Amygdala (tissue), 56 donors: ENCODE results near the gene IDI1.
"Not testable (repeated sequence)": the region's sequence is repeated elsewhere in the genome, so short reads cannot be mapped to it uniquely, and the experiment has no call there.

ENCODE experiments used
- DNase-seq, 56 donors: peaks; one replicate each; lab custom pipeline; 2025; lab: John Stamatoyannopoulos, UW

Gene IDI1

DNA sequence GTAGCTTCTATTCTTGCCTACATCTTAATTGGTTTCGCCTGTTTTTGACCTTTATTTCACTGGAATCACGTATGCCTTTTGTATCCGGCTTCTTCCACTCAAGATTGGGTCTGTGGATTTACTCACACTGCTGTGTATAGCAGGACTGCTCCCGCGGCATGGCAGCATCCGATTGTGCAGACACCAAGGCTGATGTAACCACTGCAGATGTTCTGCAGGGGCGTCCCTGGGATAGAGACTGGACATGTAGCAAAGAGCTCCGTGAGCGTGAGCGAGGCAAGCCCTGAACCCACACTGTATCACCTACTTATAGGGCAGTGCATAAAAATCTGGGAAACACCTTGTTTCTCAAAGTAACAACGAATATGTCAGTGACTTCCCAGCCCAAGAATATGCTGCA lies 11.8 kb downstream of the IDI1 start:
- DNase-seq = peak in 20 of 56 donors; percentile 22 to 73 (median 38)

DNA sequence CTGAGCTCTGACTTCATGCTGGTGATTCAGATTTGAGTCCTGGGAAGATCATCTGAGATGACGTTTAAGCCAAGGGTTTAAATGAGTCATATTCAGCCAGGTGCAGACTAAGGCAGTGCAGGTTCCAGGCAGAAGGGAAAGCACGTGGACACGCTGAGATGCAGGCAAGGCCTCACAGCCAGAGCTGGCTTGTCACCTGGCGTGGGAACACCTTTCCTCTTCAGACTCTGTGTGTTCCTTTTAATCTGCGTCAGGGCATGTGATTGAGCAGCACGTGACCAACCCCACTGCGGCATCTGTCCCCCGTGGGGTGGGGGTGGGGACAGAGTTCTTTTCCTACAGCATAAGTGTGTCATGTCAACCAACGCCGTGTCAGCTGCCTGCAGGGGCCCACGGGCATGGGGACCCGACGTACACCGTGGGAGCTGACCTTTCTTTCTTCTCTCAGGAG lies 12.6 kb downstream of the IDI1 start:
- no peak for DNase-seq

DNA sequence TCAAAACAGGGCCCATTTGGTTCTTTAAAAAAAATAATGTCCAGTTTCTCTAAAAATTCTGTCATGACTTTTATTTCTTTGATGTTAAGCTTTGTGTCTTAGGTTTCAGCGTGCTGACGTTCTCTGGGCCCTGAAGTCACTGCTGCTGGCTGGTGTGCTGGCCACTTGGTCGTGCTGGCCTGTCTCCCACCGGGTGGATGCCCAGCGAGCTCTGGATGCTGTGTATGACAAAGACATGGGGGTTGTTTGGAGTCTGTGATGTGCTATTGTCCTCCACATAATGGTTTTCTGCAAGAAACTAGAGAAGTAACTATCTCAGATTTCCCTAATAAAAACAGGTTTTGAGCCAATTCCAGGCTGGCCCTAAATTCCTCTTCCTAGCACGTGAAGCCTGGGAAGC lies 13.7 kb downstream of the IDI1 start:
- peak in 34 of 56 donors; percentile 13 to 81 (median 44) for DNase-seq

DNA sequence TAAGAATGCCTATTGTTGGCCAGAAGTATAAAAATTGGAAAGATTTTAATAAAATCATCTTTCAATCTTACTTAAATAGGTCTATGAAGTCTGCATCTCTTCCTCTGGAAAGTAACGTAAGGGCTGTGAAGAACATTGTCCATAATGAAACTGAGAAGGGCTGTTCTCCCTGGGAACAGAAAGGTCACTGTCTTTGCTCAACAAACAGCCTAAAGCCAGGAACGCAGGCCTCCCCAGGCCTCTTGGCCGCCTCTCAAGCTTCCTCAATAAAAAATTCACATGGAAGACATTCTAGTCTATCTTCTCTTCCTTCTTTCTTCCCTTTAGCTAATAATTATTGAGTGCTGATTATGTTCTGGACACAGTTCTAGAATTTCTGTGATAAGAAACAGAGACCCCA lies 14.2 kb downstream of the IDI1 start:
- DNase-seq = peak in 13 of 56 donors; percentile 18 to 52 (median 37)

DNA sequence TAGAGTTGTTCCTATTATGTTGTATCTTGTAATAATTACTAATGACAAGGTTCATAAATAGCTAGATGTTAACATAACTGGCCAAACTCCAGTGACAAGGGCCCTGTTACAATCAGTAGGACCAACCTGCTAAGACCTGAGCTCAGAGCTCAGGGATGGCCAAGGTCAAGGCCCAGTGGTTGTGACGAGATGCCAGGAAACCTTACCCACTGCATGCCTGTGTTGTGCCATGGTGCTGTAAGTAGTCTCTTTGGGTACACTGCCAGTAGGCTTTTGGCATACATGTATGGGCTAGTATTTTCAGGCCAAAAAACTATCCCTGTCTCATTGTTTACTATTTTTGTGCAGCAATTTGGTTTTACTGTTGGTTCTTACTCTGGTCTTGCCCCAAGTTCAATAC lies 15.3 kb downstream of the IDI1 start:
- no peak for DNase-seq

DNA sequence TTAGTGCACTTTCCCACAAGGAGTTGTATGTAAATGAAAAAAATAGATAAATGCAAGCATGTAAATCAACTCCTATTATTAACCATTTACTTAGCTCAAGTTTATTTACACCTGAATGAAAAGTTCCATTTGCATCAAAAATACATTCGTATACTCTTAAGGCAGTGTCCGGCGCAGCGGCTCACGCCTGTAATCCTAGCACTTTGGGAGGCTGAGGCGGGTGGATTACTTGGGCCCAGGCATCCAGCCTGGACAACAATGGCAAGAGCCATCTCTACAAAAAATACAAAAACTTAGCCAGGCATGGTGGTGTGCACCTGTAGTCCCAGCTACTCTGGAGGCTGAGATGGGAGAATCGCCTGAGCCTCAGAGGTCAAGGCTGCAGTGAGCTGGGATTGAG lies 19.1 kb downstream of the IDI1 start:
- DNase-seq = no peak

DNA sequence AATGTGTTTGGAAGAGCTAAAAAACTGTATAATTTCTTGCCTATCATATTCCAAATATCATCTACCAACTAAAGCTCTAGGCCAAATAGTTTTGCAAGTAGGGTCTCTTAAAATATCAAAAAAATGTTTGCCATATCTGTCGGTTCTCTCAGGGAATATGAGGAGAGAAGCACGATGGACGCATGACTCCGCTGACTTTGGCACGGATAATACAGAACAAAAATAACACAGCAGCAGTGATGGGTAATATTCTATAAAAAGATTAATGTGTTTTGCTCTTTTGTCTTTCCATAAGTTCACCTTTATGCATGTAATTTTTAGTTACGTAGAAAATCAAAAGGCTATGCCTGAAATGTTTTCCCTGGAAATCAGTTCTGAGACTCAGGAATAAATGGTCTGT lies 22.3 kb downstream of the IDI1 start:
- DNase-seq = no peak

DNA sequence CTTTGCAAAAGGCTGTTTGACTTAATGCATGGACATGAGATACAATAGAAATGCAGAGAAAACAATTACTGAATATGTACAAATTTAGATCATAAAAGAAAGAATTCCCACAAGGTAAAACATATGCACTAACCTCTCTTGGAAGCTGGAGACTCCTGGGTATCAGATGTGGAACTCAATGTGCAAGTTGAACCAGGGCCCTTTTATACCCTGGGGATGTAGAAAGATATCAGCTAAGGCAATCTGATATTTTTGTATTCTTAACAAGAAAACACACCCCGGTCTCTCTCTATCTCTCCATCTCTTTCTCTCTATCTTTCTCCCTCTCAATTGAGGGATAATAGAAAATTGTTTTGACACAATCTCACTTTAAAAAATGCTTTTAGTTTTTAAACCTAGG lies 23.2 kb downstream of the IDI1 start, which contains the start of gene IDI2:
Gene IDI2, minus strand, starts transcription at position 177 of the 400 bp plus-strand sequence. CDS start 1,136 bp downstream, outside the sequence.
- DNase-seq = no peak

DNA sequence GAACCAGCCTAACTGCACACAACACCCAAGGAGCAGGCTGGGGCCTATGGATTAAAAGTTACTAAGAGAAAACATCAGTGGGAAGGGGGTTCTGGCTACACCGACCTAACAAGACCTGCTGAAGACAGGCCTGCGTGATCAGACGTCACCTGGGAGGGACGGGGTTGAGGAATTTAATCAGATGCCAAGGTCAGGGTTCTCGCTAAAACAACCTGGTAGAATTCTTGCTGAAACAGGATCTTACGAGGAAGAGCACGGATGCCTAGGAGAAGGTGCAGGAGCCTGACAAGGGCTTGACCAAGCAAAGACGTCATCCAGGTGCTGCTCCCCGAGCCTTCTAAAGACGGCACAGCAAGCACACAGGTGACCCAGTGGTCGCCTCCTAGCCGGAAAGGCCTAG lies 24.8 kb downstream of the IDI1 start:
- no peak for DNase-seq

DNA sequence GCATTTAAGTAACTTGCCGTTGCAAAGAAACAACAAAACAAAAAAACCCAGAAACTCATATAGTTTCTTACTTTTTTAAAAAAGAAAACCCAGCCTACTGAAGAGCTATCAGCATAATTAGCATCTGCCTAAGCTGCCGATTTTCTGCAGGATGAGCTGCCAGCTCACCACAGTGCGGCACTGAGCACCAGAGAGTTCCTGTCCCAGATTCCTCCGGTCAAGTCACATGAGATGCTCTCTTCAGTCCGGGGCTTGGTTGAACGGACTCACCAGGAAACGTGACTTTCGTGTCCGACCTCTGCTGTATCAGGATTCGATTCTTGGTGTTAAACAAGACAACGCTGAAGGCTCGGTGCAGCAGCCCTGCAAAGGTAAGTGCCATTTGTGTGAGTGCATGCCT lies 26.5 kb downstream of the IDI1 start:
- peak in 24 of 56 donors; percentile 3 to 69 (median 35) for DNase-seq

DNA sequence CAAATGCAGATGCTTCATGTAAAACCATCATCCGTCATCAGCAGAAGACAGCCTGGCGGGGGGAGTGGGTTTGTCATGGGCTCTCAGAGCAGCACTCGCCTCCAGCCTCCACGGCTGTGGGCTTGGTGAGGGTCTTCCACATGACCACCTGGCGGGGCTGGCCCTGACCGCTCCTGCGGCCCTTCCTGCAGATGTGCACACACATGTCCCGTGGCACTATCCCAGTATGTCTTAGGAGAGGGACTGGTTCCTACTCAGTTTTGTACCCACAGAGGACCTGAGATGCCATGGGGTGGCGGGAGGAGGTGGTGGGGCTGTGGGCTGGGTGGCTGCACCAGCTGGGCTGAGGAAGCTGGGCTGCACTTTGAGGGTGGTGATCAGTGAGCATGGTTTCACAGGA lies 28.0 kb downstream of the IDI1 start:
- DNase-seq = no peak

DNA sequence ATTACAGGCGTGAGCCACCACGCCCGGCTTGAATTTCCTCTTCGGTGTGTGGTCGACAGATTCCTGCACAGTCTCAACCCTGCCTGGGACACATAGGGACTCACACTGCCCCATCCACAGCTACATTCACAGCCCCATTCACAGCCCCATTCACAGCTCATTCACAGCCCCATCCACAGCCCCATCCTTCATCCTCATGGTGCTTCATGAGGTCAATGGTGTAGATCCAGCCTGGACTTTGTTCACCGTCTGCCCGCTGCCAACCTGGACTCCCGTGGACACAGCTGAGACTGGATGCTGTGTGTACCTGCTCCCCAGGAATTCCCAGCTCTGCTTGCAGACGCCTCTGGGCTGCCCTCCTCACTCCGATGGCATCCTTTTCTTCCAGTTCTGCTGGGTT lies 28.5 kb downstream of the IDI1 start:
- no peak for DNase-seq

DNA sequence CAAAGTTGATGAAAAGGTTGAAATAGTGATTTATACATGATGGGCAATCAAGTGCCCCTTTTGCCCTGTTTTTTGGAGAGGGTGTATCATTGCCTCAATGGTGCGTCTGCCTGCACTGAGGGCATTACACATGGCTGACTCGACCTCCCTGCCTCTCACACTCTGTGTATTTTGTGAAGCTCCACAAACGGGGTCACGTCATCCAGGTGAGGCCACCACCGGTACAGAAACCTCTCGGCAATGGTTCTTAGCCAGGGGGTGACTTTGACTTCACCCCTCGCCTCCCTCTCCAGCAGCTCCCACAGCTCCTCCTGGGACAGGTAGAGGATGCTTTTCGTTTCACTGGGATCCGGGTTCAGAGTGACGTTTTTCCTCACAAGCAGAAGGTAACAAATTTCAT lies 29.6 kb downstream of the IDI1 start:
- DNase-seq = no peak

DNA sequence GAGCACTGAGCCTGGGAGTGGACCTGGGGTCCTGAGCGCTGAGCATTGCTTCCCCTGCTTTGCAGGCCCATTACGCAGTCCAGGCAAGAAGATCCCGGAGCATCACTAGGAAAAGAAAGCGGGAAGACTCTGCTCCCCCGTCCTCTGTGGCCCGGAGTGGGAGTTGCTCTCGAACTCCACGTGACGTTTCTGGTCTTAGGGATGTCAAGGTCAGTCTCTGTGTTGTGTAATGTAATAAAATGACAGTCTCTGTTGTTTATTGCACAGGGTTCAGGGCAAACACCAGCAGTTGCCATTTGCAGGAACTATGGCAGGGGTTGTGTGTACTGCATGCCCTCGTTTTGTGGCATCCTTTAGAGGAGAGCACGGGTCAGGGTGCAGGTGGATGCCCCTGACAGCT lies 33.2 kb downstream of the IDI1 start:
- DNase-seq = no peak

DNA sequence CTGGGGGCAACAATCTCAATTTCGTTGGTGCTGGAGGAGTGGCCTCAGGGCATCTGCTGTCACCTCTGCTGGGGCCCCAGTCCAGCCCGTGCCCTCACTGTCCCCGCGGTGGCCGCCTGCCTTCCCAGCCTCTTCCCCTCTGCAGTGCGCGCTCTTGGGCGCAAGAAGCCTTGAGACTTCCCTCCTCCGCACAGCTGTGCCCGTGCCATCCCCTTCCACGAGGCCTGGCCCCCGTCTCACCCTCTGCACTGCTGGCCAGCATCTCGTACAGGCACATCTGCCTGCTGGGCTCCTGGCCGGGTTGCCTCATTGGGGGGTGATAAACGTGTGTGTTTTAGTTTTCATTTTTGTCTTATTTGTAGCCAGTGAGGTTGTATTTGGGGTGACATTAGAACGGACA lies 37.2 kb downstream of the IDI1 start:
- DNase-seq = no peak

DNA sequence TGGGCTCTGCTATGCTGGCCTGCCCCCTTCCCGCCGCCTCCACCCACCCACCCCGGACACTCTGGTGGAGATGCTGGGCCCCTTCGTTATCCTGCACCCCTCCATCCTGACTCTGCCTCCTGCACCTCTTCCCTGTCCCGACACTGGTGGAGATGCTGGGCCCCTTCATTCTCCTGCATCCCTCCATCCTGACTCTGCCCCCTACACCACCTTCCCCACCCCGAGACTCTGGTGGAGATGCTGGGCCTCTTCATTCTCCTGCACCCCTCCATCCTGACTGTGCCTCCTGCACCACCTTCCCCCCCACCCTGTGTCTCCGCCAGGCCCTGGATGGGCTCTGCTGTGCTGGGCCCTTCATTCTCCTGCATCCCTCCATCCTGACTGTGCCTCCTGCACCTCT lies 38.2 kb downstream of the IDI1 start:
- no peak for DNase-seq

DNA sequence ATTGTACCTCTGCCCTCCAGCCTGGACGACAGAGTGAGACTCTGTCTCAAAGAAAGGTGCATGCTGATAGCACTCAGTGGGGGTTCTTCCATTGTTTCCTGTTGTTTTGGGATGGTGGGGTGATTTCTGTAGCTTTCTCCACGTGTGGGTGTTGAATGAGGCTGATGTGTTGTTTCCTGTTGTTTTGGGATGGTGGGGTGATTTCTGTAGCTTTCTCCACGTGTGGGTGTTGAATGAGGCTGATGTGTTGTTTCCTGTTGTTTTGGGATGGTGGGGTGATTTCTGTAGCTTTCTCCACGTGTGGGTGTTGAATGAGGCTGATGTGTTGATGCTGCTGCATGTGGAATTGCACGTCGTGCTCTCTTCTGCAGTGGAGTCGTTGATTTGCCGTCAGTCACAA lies 39.0 kb downstream of the IDI1 start:
- DNase-seq = not testable (repeated sequence)

DNA sequence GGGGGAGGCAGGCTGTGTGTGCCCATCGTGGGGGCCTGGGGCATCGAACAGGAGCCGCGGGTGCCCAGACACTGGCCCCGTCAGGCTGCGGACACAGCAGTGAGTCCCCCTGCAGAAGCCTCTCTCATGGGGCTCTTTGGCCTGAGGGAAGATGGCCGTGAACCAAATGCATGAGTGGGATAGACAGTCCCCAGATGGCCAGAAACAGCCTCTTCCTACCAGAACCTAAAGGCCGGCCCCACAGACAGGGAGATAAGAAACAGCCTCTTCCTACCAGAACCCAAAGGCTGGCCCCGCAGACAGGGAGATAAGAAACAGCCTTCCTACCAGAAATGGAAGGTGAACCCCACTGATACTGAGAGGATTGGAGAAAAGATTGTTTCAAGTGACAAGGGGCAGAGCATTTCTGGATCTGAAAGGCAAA lies 39.8 kb downstream of the IDI1 start:
- DNase-seq = no peak

DNA sequence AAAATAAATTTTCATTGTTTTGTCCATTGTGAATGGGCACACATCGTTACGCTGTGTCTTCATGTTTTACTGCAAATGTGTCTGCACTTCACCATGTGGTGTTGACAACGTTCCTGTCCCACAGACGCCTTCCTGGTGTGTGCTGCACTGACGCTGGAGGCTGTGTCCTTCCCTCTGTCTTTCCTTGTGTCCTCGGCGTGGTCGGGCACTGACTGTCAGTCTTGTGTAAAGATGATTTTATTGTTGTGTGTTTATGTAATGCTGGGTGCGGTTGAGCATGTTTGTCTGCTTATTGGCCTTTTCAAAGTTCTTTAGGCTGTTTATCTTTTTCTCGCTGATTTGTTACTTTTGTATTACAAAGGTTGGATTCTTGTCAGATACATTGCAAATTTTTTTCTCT lies 41.3 kb downstream of the IDI1 start:
- DNase-seq = no peak

DNA sequence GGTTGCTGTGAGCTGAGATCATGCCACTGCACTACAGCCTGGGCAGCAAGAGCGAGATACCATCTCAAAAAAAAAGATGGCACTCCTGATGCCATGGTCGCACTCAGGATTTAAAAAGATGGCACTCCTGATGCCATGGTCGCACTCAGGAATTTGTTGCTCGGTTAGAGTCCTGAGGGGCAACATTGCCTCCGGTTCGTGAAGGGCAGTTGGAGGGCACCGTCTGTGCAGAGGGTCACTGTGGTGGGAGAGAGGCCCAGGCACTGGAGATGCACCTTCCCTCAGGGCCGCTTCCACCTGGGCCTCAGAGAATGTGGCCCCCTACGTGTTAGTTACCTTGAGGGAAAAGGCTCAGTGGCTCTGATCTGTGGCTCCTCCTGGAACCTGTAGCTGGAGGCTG lies 42.3 kb downstream of the IDI1 start:
- no peak for DNase-seq

DNA sequence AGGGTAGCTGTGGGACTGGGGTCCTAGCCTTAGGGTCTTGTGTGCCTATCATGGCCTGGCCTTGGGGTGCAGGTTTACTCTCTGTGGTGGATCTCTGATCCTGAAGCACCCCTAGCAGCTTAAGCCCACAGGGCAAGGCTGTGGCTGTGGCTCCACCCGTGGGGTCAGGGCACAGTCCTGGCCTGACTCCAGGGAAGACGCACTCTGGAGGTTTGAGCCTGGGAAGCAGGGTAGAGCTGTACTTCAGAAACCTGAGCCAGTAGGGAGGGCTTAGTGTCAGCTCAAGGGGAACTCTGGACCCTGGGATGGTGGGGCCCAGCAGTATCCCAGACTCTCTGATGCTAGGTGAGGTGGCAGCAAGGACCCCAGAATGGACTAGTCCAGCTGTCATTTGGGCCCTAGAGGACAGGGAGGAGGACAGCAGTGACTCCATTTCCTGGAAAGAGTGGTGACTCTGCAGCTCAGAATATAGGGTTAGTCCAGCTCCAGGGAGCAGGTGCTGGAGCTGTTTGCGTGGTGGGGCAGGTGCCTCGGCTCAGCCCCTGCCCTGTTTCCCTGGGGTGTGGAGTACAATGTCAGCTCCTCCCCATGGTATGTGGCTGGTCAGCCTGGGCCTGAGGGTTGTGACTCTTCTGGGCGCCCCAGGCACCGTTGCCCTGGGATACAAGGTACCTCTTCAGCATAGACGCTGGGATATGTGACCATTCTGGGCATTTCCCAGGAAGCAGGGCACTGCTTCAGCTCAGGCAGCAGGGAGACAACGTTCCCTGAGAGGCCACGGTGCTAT lies 44.8 kb downstream of the IDI1 start:
- DNase-seq = no peak

DNA sequence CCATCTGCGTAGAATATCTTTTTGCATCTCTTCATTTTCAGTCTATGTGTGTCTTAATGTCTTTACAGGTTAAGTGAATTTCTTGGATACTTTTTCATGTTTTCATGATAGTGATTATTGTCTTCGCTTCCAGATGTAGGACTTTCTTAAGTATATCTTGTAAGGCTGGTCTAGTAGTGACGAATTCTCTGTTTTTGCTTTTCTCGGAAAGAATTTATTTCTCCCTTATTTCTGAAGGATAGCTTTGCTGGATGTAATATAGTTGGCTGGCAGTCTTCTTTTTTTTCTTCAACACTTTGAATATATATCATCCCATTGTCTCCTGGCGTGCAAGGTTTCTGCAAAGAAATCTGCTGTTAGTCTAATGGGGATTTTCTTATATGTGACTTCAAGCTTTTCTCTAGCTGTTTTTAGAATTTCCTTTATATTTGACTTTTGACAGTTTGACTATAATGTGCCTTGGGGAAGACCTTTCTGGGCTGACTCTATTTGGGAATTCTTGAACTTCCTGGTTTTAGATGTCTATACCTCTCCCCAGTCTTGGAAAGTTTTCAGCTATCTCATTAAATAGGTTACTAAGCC lies 46.4 kb downstream of the IDI1 start:
- no peak for DNase-seq
